ENCODE data around the gene EEPD1. TPM values are rescaled to one million over a fixed set of nuclear protein-coding genes. Genes with fewer than 3 reads are reported as not detected.

EEPD1 gene
- total RNA-seq, 6 experiments from 2014 or later: 0.95 to 2.7 (median 1.5) TPM

- peaks cover 32% of the 10 kb centered on the region for H3K4me1 Mint-ChIP-seq (ENCODE audit: low read depth)
These were observed 153.7 kb downstream of the EEPD1 start for GRCh38 chr7:36306722-36307121.

GRCh38 chr7:36308031-36308430 is 155.0 kb downstream of the EEPD1 start:
- DNase-seq: no peak
- peaks cover 19% of the 10 kb centered on the region for H3K4me1 Mint-ChIP-seq (ENCODE audit: low read depth)
- H3K4me3 Mint-ChIP-seq: no peak overlapping the region
- no peaks in the 10 kb centered on the region for H3K9me3 Mint-ChIP-seq
- no peak for TF ChIP-seq CTCF (IDR thresholded peaks at IDR 0.05)
- H3K36me3 Mint-ChIP-seq (ENCODE audit: low read depth): no peaks in the 10 kb centered on the region
- no peak overlapping the region for H3K27ac Mint-ChIP-seq
- peaks cover 10% of the 10 kb centered on the region for H3K27me3 Mint-ChIP-seq (ENCODE audit: insufficient read depth)

More at GRCh38 chr7:36306722-36307121, 153.7 kb downstream of the EEPD1 start:
- H3K4me3 Mint-ChIP-seq: no peak overlapping the region
- H3K9me3 Mint-ChIP-seq: no peaks in the 10 kb centered on the region
- no peaks in the 10 kb centered on the region for H3K36me3 Mint-ChIP-seq (ENCODE audit: low read depth)
- TF ChIP-seq CTCF (IDR thresholded peaks at IDR 0.05): no peak
- H3K27me3 Mint-ChIP-seq (ENCODE audit: insufficient read depth): peaks cover 7% of the 10 kb centered on the region; the same call in 1 of the 2 replicates
- no peak for DNase-seq
- no peak overlapping the region for H3K27ac Mint-ChIP-seq

- DNase-seq: no peak
- Mint-ChIP-seq H3K36me3 (ENCODE audit: low read depth) (no peaks in the 10 kb centered on the region), H3K27me3 (ENCODE audit: insufficient read depth) (peaks cover 22% of the 10 kb centered on the region), H3K9me3 (no peaks in the 10 kb centered on the region), H3K4me3 (no peak overlapping the region), H3K4me1 (ENCODE audit: low read depth) (peaks cover 6% of the 10 kb centered on the region), H3K27ac (no peak overlapping the region)
- no peak for TF ChIP-seq CTCF (IDR thresholded peaks at IDR 0.05)
These were observed 156.2 kb downstream of the EEPD1 start for GRCh38 chr7:36309301-36309700.

- H3K27ac Mint-ChIP-seq: no peak overlapping the region
- DNase-seq: no peak
- no peaks in the 10 kb centered on the region for H3K9me3 Mint-ChIP-seq
- no peak for TF ChIP-seq CTCF (IDR thresholded peaks at IDR 0.05)
- peaks cover 25% of the 10 kb centered on the region for H3K27me3 Mint-ChIP-seq (ENCODE audit: insufficient read depth)
- no peaks in the 10 kb centered on the region for H3K36me3 Mint-ChIP-seq (ENCODE audit: low read depth)
- H3K4me3 Mint-ChIP-seq: no peak overlapping the region
- peaks cover 2% of the 10 kb centered on the region for H3K4me1 Mint-ChIP-seq (ENCODE audit: low read depth)
These were observed 156.7 kb downstream of the EEPD1 start for GRCh38 chr7:36309716-36310115.

GRCh38 chr7:36310897-36311296 is 157.8 kb downstream of the EEPD1 start:
- Mint-ChIP-seq H3K36me3 (ENCODE audit: low read depth) (no peaks in the 10 kb centered on the region), H3K27ac (no peak overlapping the region), H3K27me3 (ENCODE audit: insufficient read depth) (peaks cover 25% of the 10 kb centered on the region), H3K9me3 (no peaks in the 10 kb centered on the region), H3K4me1 (ENCODE audit: low read depth) (no peaks in the 10 kb centered on the region; the same call in 1 of the 2 replicates), H3K4me3 (no peak overlapping the region)
- no peak for DNase-seq
- TF ChIP-seq CTCF (IDR thresholded peaks at IDR 0.05): no peak

- Mint-ChIP-seq H3K27me3 (ENCODE audit: insufficient read depth) (peaks cover 23% of the 10 kb centered on the region), H3K27ac (no peak overlapping the region), H3K4me3 (no peak overlapping the region), H3K4me1 (ENCODE audit: low read depth) (no peaks in the 10 kb centered on the region; the same call in 1 of the 2 replicates), H3K9me3 (no peaks in the 10 kb centered on the region), H3K36me3 (ENCODE audit: low read depth) (no peaks in the 10 kb centered on the region)
- no peak for DNase-seq
- no peak for TF ChIP-seq CTCF (IDR thresholded peaks at IDR 0.05)
These were observed 158.5 kb downstream of the EEPD1 start for GRCh38 chr7:36311539-36311938.

Measured in HFFc6 (cell line).